ENCODE data around the gene ENAH. TPM values are rescaled to one million over a fixed set of nuclear protein-coding genes. Genes with fewer than 3 reads are reported as not detected.

ENAH gene
- total and polyA plus RNA-seq, 9 of the 15 experiments (the other 6 are each of a cell fraction or from before 2014, with no cell fraction given), result 0.03 to 1.2 (median 0.15) TPM

GRCh38 chr1:225688345-225688744 lies 35.4 kb upstream of the ENAH start:
- H4K20me1 ChIP-seq (replicated peaks; ENCODE audit: control insufficient read depth, insufficient read depth, low read length), result no peaks in the 10 kb centered on the region
- H3K27me3 ChIP-seq (ENCODE audit: control insufficient read depth in 2 of 2, insufficient read depth in 2 of 2, low read length in 2 of 2), result peaks cover 38 to 55% of the 10 kb centered on the region in 2 experiments
- DNase-seq (ENCODE audit: extremely low read depth in 1 of 4, low spot score in 3 of 4) (no peak), FAIRE-seq (no peak), ATAC-seq (no peak; the same call in 2 of the 3 replicates)
- POLR2A ChIA-PET, result interaction anchor here (0.7 kb wide), 1 partner anchor 50 kb away, joined by 4 read pairs; no protein-coding TSS in a partner anchor
- H3K36me3 ChIP-seq (ENCODE audit: control insufficient read depth, insufficient read depth, low read length), result no peaks in the 10 kb centered on the region
- H3K9me3 ChIP-seq (replicated peaks; ENCODE audit: control insufficient read depth, insufficient read depth, low read depth, low read length), result no peaks in the 10 kb centered on the region
- H3K4me2 ChIP-seq (ENCODE audit: insufficient read depth, low read length), result no peak overlapping the region
- H3K4me1 ChIP-seq (replicated peaks in 1 of 2; ENCODE audit: control insufficient read depth in 2 of 2, insufficient read depth in 2 of 2, low read length in 2 of 2), result no peaks in the 10 kb centered on the region
- no peaks in the 10 kb centered on the region for H3K79me2 ChIP-seq (ENCODE audit: control insufficient read depth, insufficient read depth, low read length)
- intact Hi-C loops (cut with micrococcal nuclease) (no loop called here), in situ Hi-C loops (cut with MboI) (no loop called here)
- 0% methylated on average over 2 of the region's 2 CpGs for WGBS (ENCODE audit: insufficient coverage, low coverage, missing lambda C conversion rate)
- no peak overlapping the region for H3K4me3 ChIP-seq
- H3K9me1 ChIP-seq (ENCODE audit: control insufficient read depth, insufficient read depth, low read length), result no peaks in the 10 kb centered on the region
- CTCF ChIA-PET (ENCODE audit: low intra/inter-chr PET ratio), result no interaction called here
- no peak for TF ChIP-seq POLR2G (IDR thresholded peaks at IDR 0.05; ENCODE audit: low read depth, low read length)
- no peak for TF ChIP-seq SP2 (IDR thresholded peaks at IDR 0.05; ENCODE audit: extremely low read depth, low read depth, low read length, poor library complexity, severe bottlenecking)
- TF ChIP-seq NFATC3 (IDR thresholded peaks at IDR 0.05), result no peak
- no peak for TF ChIP-seq MXI1 (IDR thresholded peaks at IDR 0.05; ENCODE audit: low read depth, low read length)
- TF ChIP-seq ZNF696 (CRISPR knock-in tag; conservative IDR thresholded peaks at IDR 0.05), result no peak
- TF ChIP-seq ZNF57 (CRISPR knock-in tag; IDR thresholded peaks at IDR 0.05), result no peak
- TF ChIP-seq DMBX1 (CRISPR knock-in tag; IDR thresholded peaks at IDR 0.05; ENCODE audit: borderline replicate concordance), result no peak
- no peak for TF ChIP-seq POLR2A (conservative IDR thresholded peaks at IDR 0.05)
- no peak for TF ChIP-seq CBFA2T3 (IDR thresholded peaks at IDR 0.05)
- no peak for TF ChIP-seq NBN (IDR thresholded peaks at IDR 0.05; ENCODE audit: low read depth)
- no peak for TF ChIP-seq MED1 (CRISPR knock-in tag; IDR thresholded peaks at IDR 0.05; ENCODE audit: borderline replicate concordance)
- TF ChIP-seq NCOA4 (IDR thresholded peaks at IDR 0.05; ENCODE audit: partially characterized antibody), result no peak
- TF ChIP-seq POLR2B (IDR thresholded peaks at IDR 0.05; ENCODE audit: low read depth, partially characterized antibody), result no peak
- no peak for TF ChIP-seq NUFIP1 (IDR thresholded peaks at IDR 0.05; ENCODE audit: partially characterized antibody)
- TF ChIP-seq ZBTB2 (IDR thresholded peaks at IDR 0.05), result no peak
- no peak for TF ChIP-seq NELFE (IDR thresholded peaks at IDR 0.05; ENCODE audit: insufficient read depth, insufficient read length)
- no peak for TF ChIP-seq ZMIZ1 (IDR thresholded peaks at IDR 0.05; ENCODE audit: low read depth in 2 of 2, low read length in 2 of 2)
- TF ChIP-seq GATAD2A (IDR thresholded peaks at IDR 0.05), result no peak
- no TSS peak for BruUV-seq (replicated peaks)
- H3K9ac ChIP-seq (ENCODE audit: insufficient read depth in 1 of 2, low read depth in 2 of 2, low read length in 2 of 2), result no peak overlapping the region
- H3K27ac ChIP-seq (ENCODE audit: extremely low read depth, low read depth, low read length), result no peak overlapping the region
- H2AFZ ChIP-seq (ENCODE audit: low read depth, low read length), result no peak overlapping the region
